ENCODE data around the gene LDOC1. TPM values are rescaled to one million over a fixed set of nuclear protein-coding genes. Genes with fewer than 3 reads are reported as not detected.
"Not testable (repeated sequence)": the region's sequence is repeated elsewhere in the genome, so short reads cannot be mapped to it uniquely, and the experiment has no call there.

LDOC1 gene
- total RNA-seq: 1 to 10 TPM; 4.6 to 7.4 (median 5.8) TPM

DNA sequence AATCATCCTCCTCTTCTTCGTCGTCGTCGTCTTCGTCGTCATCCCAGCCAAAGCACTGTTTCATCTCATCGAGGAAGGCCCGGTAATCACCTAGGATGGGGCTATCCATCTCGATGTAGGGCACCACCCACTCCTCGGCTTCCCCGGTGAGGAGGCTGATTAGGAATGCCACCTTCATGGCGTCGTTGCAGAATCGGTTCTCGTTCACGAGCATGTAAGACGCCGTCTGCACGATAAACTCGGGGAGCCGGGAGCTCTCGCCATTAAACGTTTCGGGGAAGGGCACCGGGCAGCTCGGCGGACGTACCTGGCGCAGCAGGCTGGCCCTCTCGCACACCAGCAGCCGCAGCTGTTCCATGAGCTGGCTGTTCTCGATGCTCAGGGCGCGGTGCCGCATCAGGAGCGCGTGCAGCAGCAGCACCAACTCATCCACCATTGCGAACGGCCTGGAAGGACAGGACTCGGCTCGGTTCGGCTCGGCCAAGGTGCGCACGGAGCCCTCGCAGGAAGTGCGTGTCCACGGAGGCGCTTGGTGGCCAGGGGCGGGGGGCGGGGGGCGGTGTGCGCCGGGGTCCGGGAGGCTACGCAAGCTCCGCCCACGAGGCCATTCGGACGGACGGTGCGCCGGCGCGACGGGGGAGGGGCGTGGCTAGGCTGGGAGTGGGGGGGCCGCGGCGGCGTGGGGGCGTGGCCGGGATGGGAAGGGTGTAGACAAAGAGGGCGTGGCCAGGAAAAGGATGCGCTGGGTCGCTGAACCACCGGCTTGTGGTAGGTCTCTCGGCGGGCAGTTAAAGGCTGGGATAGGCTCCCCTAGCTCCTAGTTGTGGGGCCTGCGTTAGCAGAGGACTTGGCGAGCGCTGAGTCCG is at the start of gene LDOC1:
TSS of gene LDOC1 (minus strand) at position 544 of the 866 bp plus-strand sequence. CDS start at position 436, 108 bp downstream.
- H3K36me3 Mint-ChIP-seq (ENCODE audit: insufficient read depth): no peaks in the 10 kb centered on the region
- H3K27me3 Mint-ChIP-seq (ENCODE audit: low read depth): no peaks in the 10 kb centered on the region
- DNase-seq: peak; percentile 68
- peak; percentile 83 to 85 for ATAC-seq
- H3K9me3 Mint-ChIP-seq: no peaks in the 10 kb centered on the region
- H3K4me1 Mint-ChIP-seq (ENCODE audit: low read depth): peaks cover 8% of the 10 kb centered on the region
- H3K4me3 Mint-ChIP-seq: peak within 1 kb of the TSS; percentile 75

DNA sequence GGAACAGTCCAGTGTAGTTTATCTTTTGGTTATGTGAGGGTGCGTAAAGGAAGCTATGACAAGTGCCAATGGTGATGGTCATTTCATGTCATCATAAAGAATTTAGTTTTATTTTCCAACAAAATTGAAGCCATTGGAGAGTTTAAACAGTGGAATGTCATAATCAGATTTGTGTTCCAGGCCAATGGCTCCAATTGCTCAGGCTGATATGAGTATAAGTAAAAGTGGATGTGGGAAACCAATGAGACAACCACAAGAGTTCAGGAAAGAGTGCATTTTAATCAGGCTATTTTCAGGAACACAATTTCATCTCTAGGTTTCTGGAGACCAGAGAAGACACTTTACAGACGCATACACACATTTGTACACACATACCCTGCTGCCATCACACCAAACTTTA is 44.7 kb upstream of the LDOC1 start:
- Mint-ChIP-seq H3K9me3 (peaks cover 3% of the 10 kb centered on the region), H3K4me1 (ENCODE audit: low read depth) (no peaks in the 10 kb centered on the region), H3K4me3 (no peak overlapping the region), H3K27me3 (ENCODE audit: low read depth) (no peaks in the 10 kb centered on the region), H3K36me3 (ENCODE audit: insufficient read depth) (no peaks in the 10 kb centered on the region)
- ATAC-seq (no peak), DNase-seq (no peak)

DNA sequence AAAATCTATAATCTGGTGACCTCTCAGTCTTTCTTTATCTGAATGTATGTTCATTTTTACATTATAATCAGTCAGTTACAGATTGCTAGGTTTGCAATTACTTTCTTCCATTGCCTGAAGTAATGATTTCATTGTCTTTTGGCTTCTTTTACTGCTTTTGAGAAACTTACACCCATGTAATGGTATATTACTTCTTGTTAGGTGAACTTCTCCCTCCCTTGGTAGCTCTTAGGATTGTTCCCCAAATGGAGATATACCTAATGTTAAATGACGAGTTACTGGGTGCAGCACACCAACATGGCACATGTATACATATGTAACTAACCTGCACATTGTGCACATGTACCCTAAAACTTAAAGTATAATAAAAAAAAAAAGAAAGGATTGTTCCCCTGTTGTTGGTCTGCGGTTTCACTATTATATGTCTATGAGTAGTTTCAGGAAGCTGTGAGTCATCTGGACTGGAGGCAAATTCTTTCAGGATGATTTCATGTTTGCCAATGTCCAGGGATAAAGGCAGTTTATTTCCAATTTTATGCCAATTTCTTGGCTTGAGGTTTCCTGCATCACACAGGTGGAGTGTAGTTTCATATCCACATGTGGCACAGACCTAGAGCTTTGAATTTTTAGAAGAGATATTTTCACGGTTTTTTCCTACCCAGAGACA is 43.5 kb upstream of the LDOC1 start:
- no peaks in the 10 kb centered on the region for H3K4me1 Mint-ChIP-seq (ENCODE audit: low read depth)
- H3K9me3 Mint-ChIP-seq: peaks cover 3% of the 10 kb centered on the region
- ATAC-seq (no peak), DNase-seq (no peak)
- H3K36me3 Mint-ChIP-seq (ENCODE audit: insufficient read depth): no peaks in the 10 kb centered on the region
- H3K27me3 Mint-ChIP-seq (ENCODE audit: low read depth): no peaks in the 10 kb centered on the region
- H3K4me3 Mint-ChIP-seq: no peak overlapping the region

DNA sequence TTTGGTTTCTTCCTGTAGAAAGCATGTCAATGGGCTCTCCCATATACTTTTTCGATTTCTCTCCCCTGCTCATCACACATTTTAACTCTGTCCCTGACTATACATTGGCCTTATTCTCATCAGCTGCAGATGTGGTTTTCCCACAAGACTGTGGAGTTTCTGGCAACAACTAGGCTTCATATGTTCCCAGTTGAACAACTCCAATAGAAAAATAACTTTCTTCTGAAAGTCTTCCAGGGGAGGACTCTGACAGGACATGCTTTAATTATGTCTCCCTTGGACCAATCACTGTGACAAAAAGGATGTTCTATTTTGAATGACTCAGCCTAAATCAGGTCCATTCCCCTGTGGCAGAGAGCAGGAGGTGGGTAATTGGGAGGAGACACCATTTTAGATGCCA is 37.3 kb upstream of the LDOC1 start:
- Mint-ChIP-seq H3K4me3 (no peak overlapping the region), H3K4me1 (ENCODE audit: low read depth) (no peaks in the 10 kb centered on the region), H3K9me3 (peaks cover 3% of the 10 kb centered on the region), H3K27me3 (ENCODE audit: low read depth) (no peaks in the 10 kb centered on the region), H3K36me3 (ENCODE audit: insufficient read depth) (no peaks in the 10 kb centered on the region)
- DNase-seq (no peak), ATAC-seq (no peak)

DNA sequence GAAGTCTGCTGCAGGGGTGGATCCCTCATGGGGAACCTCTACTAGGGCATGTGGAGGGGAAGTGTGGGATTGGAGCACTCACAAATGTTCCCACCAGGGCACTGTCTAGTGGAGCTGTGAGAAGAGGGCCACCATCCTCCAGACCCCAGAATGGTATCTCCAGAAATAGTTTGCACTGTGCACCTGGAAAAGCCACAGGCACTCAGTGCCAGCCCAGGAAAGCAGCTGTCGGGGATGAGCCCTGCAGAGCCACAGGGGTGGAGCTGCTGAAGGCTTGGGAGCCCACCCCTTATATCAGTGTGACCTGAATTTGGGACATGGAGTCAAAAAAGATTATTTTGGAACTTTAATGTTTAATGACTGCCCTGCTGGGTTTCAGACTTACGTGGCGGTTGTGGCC is 25.0 kb upstream of the LDOC1 start:
- H3K27me3 Mint-ChIP-seq (ENCODE audit: low read depth): no peaks in the 10 kb centered on the region
- ATAC-seq: no peak
- H3K4me1 Mint-ChIP-seq (ENCODE audit: low read depth): no peaks in the 10 kb centered on the region
- no peaks in the 10 kb centered on the region for H3K36me3 Mint-ChIP-seq (ENCODE audit: insufficient read depth)
- no peak for DNase-seq
- no peak overlapping the region for H3K4me3 Mint-ChIP-seq
- no peaks in the 10 kb centered on the region for H3K9me3 Mint-ChIP-seq

DNA sequence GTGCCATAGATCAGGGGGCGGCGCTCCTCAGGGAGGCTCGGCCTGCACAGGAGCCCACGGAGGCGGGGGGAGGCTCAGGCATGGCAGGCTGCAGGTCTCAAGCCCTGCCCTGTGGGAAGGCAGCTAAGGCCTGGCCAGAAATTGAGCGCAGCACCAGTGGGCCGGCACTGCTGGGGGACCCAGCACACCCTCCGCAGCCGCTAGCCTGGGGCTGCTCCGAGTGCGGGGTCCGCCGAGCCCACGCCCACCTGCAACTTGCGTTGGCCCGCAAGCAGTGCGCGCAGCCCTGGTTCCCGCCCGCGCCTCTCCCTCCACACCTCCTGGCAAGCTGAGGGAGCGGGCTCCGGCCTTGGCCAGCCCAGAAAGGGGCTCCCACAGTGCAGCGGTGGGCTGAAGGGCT is 11.6 kb upstream of the LDOC1 start:
- not testable (repeated sequence) for DNase-seq; H3K36me3 Mint-ChIP-seq (ENCODE audit: insufficient read depth); H3K4me3 Mint-ChIP-seq; ATAC-seq; H3K4me1 Mint-ChIP-seq (ENCODE audit: low read depth); H3K27me3 Mint-ChIP-seq (ENCODE audit: low read depth); H3K9me3 Mint-ChIP-seq

DNA sequence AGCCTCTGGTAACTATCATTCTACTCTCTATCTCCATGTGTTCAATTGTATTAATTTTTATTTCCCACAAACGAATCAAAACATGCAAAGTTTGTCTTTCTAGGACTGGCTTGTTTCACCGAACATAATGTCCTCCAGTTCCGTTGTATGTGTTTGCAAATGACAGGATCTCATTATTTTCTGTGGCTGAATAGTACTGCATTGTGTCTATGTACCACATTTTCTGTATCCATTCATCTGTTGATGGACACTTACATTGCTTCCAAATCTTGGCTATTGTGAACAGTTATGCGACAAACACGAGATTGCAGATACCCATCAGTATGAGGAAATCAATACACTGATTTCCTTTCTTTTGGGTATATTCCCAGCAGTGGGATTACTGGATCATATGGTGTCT is 8.4 kb upstream of the LDOC1 start:
- no peaks in the 10 kb centered on the region for H3K27me3 Mint-ChIP-seq (ENCODE audit: low read depth)
- no peak overlapping the region for H3K4me3 Mint-ChIP-seq
- H3K9me3 Mint-ChIP-seq: no peaks in the 10 kb centered on the region
- DNase-seq (no peak), ATAC-seq (no peak)
- no peaks in the 10 kb centered on the region for H3K36me3 Mint-ChIP-seq (ENCODE audit: insufficient read depth)
- no peaks in the 10 kb centered on the region for H3K4me1 Mint-ChIP-seq (ENCODE audit: low read depth)

DNA sequence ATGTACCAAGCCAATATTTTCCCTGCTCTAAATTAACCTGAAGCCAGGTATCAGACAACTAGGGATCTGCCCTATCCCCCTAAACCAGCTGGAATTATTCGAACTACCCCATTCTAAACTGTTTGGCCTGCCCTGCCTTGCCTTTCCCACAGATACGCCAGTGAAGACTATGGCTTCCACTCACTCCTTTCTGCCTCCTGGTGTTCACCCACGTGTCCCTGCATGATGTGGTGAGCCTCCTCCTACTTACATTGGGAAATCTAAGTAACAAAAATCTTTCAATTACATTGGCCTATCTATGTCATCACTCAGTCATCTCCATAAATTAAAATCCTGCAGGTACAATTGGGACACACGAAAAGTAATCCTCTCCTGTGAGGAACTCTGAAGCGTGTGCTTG is 6.1 kb upstream of the LDOC1 start:
- no peak for DNase-seq
- Mint-ChIP-seq H3K27me3 (ENCODE audit: low read depth) (no peaks in the 10 kb centered on the region), H3K4me1 (ENCODE audit: low read depth) (no peaks in the 10 kb centered on the region), H3K36me3 (ENCODE audit: insufficient read depth) (no peaks in the 10 kb centered on the region), H3K4me3 (no peak overlapping the region), H3K9me3 (no peaks in the 10 kb centered on the region)
- ATAC-seq: no peak

DNA sequence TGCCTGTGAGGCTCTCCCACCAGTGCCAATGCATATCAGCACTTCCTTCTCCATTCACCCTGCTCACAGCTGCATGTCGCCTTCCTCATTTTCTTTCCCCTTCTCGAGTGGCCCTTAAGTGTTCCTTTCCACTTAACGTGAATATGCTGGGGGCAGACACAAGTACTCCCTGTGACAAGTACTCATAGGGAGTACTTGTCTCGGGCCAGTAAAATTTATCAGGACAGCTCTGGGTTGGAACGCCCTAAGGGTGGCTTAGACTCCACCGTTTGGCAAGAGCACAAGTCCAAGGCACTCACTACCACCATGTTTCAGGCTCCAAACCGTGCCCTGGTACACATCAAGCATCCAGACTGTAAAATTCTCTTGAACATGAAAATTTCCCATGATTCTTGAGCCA is 3.9 kb upstream of the LDOC1 start:
- no peak for DNase-seq
- no peak for ATAC-seq
- no peaks in the 10 kb centered on the region for H3K27me3 Mint-ChIP-seq (ENCODE audit: low read depth)
- H3K4me3 Mint-ChIP-seq: no peak overlapping the region
- H3K4me1 Mint-ChIP-seq (ENCODE audit: low read depth): peaks cover 6% of the 10 kb centered on the region
- no peaks in the 10 kb centered on the region for H3K36me3 Mint-ChIP-seq (ENCODE audit: insufficient read depth)
- no peaks in the 10 kb centered on the region for H3K9me3 Mint-ChIP-seq

DNA sequence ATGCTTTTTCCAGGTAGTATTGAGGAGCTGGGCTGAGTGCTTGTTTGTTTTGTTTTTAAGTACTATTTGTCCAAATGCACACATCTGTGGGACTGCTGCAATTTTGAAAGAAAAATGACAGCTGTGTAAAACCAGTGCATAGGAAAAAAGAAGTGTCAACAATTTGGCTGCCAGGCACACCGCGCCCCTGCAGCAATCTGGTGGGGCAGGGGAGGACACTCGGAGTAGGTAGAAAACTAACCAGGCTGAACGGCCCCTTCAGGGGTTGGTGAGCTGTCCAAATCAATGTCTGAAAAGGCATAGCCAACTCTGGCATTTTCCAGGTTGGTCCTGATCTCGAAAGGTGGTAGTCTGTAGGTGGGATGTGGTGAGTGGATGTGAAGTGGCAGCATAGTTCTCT is 1.1 kb downstream of the LDOC1 start:
- Mint-ChIP-seq H3K4me3 (peak overlapping the region; percentile 68), H3K4me1 (ENCODE audit: low read depth) (peaks cover 8% of the 10 kb centered on the region), H3K27me3 (ENCODE audit: low read depth) (no peaks in the 10 kb centered on the region), H3K36me3 (ENCODE audit: insufficient read depth) (no peaks in the 10 kb centered on the region), H3K9me3 (no peaks in the 10 kb centered on the region)
- DNase-seq (no peak), ATAC-seq (no peak)

DNA sequence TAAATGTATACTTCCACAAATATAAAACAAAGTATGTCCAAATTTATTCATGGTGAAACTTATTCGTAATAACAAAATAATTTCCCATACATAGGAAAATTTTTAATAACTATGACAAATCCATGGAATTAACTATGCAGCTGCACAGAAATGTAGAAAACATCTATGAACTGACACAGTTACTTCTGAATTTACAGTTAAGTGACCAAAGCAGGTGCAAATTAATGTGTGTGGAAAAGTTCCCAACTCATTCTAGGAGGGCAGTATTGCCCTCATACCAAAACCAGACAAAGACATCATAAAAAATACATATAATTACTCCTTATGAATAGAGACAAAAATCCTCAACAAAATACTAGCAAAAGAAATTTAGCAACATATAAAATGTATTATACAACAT is 12.5 kb downstream of the LDOC1 start:
- Mint-ChIP-seq H3K4me3 (no peak overlapping the region), H3K27me3 (ENCODE audit: low read depth) (no peaks in the 10 kb centered on the region), H3K4me1 (ENCODE audit: low read depth) (no peaks in the 10 kb centered on the region), H3K9me3 (no peaks in the 10 kb centered on the region), H3K36me3 (ENCODE audit: insufficient read depth) (no peaks in the 10 kb centered on the region)
- DNase-seq (no peak), ATAC-seq (no peak)

DNA sequence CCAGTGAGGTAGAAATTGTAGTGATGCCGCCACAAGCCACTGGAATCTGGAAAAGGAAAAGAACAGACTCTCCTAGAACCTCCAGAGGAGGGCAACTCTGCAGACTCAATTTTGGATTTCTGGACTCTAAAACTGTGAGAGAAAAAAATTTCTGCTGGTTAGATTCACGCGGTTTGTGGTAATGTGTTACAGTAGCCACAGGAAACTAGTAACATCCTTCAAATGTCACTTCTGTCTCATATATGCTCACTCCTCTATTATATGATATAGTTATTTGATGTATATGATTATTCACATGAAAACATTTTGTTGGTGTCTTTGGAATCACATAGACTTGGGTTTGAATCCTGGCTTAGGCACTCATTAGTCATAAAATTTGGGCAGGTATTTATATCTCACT is 18.8 kb downstream of the LDOC1 start:
- Mint-ChIP-seq H3K27me3 (ENCODE audit: low read depth) (no peaks in the 10 kb centered on the region), H3K4me1 (ENCODE audit: low read depth) (peaks cover 2% of the 10 kb centered on the region)
- ATAC-seq: no peak

DNA sequence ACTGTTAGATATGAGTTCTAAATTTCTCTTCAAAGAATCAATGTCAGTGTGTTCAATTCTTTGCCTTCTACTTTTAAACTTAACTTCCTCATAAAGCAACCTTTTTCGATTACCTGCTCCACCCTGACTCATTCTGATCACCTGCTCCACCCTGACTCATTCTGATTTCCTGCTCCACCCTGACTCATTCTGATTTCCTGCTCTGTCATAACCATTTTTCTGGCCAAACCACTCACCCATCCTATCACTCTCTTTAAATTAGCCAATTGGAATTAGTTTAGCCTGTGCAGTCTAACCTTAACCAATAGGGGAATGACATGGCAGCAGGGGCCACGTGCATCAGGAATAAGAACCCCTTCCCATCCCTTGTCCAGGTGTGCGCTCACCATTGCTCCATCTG is 21.7 kb downstream of the LDOC1 start:
- not testable (repeated sequence) for H3K9me3 Mint-ChIP-seq; H3K4me3 Mint-ChIP-seq; H3K36me3 Mint-ChIP-seq (ENCODE audit: insufficient read depth); H3K27me3 Mint-ChIP-seq (ENCODE audit: low read depth); ATAC-seq; DNase-seq; H3K4me1 Mint-ChIP-seq (ENCODE audit: low read depth)

More for the DNA sequence above, 18.8 kb downstream of the LDOC1 start:
- DNase-seq: no peak
- no peaks in the 10 kb centered on the region for H3K36me3 Mint-ChIP-seq (ENCODE audit: insufficient read depth)
- peaks cover 1% of the 10 kb centered on the region for H3K9me3 Mint-ChIP-seq
- no peak overlapping the region for H3K4me3 Mint-ChIP-seq

DNA sequence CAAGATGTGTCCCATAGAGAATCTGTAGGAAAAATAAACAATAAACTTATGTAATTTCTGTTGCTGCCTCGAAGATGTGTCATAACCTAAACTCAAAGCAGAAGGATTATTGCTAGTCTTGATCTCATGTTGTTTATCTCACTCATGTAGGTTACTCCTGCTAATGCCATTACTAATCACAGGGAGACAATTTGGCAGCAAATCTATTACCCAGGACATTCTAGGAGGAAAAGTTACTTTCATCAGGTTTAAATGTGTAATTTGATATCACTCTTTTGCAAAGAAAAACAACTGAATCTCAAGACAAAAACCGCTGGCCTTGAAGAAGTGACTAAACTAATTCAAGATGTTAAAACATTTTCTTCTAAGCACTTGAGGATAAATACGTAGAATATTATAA is 34.0 kb downstream of the LDOC1 start:
- no peaks in the 10 kb centered on the region for H3K36me3 Mint-ChIP-seq (ENCODE audit: insufficient read depth)
- ATAC-seq (no peak), DNase-seq (no peak)
- H3K27me3 Mint-ChIP-seq (ENCODE audit: low read depth): no peaks in the 10 kb centered on the region
- no peak overlapping the region for H3K4me3 Mint-ChIP-seq
- no peaks in the 10 kb centered on the region for H3K9me3 Mint-ChIP-seq
- no peaks in the 10 kb centered on the region for H3K4me1 Mint-ChIP-seq (ENCODE audit: low read depth)

DNA sequence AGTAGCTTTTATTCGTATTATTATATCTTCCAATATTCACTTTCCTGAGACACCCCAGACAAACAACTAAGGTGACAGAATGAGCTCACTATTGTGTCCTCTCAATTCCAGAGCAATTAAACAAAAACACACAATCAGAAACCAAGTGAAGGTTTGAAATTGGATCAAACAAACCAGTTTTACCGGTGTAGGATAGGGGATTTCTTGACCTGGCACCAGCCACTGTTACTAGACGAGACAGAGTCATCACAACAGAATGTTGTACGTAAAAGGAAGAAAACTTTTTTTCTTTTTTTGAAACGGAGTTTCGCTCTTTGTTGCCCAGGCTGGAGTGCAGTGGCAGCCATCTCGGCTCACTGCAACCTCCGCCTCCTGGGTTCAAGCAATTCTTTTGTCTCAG is 43.7 kb downstream of the LDOC1 start:
- no peaks in the 10 kb centered on the region for H3K36me3 Mint-ChIP-seq (ENCODE audit: insufficient read depth)
- DNase-seq (no peak), ATAC-seq (no peak)
- no peak overlapping the region for H3K4me3 Mint-ChIP-seq
- H3K27me3 Mint-ChIP-seq (ENCODE audit: low read depth): no peaks in the 10 kb centered on the region
- H3K9me3 Mint-ChIP-seq: no peaks in the 10 kb centered on the region
- H3K4me1 Mint-ChIP-seq (ENCODE audit: low read depth): no peaks in the 10 kb centered on the region

Measured in activated T-cell treated with anti-CD3 and anti-CD28 coated beads, Interleukin-2, amount 50 U/mL, for 4 hours (primary cell).